Liver (tissue), 9 donors: ENCODE results near the gene AGBL4. TPM values are rescaled to one million over a fixed set of nuclear protein-coding genes. Genes with fewer than 3 reads are reported as not detected.

Source experiments
- DNase-seq: peaks from one replicate; pipeline ENCODE4 v3.0.0-alpha.2; 2017; ENCODE audit warnings: low spot score
- H3K27ac ChIP-seq, 2 donors: one replicate each; pipeline ENCODE4 v1.7.0; 2013; ENCODE audit warnings: inconsistent platforms in 2 of 2, low read length in 2 of 2, control low read depth in 1 of 2, low read depth in 1 of 2, mild to moderate bottlenecking in 1 of 2
- H3K27me3 ChIP-seq, 4 donors: one replicate each; pipeline versions ENCODE4 v1.6.1 to v1.7.0; 2013; ENCODE audit warnings: low read length in 3 of 4, inconsistent platforms in 1 of 4, mild to moderate bottlenecking in 1 of 4, moderate library complexity in 1 of 4; ENCODE audit not compliant: control insufficient read depth in 4 of 4, insufficient read depth in 4 of 4
- H3K36me3 ChIP-seq, 4 donors: one replicate each; pipeline versions ENCODE4 v1.6.1 to v1.7.0; 2013; ENCODE audit warnings: low read length in 3 of 4, mild to moderate bottlenecking in 3 of 4, low read depth in 1 of 4, moderate library complexity in 1 of 4; ENCODE audit not compliant: control insufficient read depth in 4 of 4, insufficient read depth in 3 of 4
- H3K4me1 ChIP-seq, 4 donors: one replicate each; pipeline versions ENCODE4 v1.6.1 to v1.7.0; 2013; ENCODE audit warnings: low read length in 3 of 4, mild to moderate bottlenecking in 3 of 4, moderate library complexity in 1 of 4; ENCODE audit not compliant: control insufficient read depth in 4 of 4, insufficient read depth in 4 of 4
- H3K4me3 ChIP-seq, 3 donors: one replicate each; pipeline versions ENCODE4 v1.6.1 to v1.7.0; 2013; ENCODE audit warnings: low read length in 3 of 3, control low read depth in 1 of 3, low read depth in 1 of 3, mild to moderate bottlenecking in 1 of 3
- H3K9ac ChIP-seq, 2 donors: one replicate each; pipeline ENCODE4 v1.7.0; 2013; ENCODE audit warnings: low read length in 2 of 2, mild to moderate bottlenecking in 2 of 2, moderate library complexity in 2 of 2, control low read depth in 1 of 2, low read depth in 1 of 2
- H3K9me3 ChIP-seq, 4 donors: one replicate each; pipeline versions ENCODE4 v1.6.1 to v1.7.0; 2013; ENCODE audit warnings: low read length in 3 of 4; ENCODE audit not compliant: control insufficient read depth in 4 of 4
- ATF3 ChIP-seq: IDR thresholded peaks from 2 replicates; pipeline ENCODE4 v1.6.1; 2016; ENCODE audit warnings: antibody characterized with exemption
- CTCF ChIP-seq: fragments of 150-350 bp; IDR thresholded peaks from 2 replicates; pipeline ENCODE4 v1.5.1; 2017; ENCODE audit warnings: improper control_type of control experiment, low read depth, low read length; ENCODE audit not compliant: missing input control
- EGR1 ChIP-seq, 2 donors: IDR thresholded peaks; 2 replicates each; pipeline ENCODE4 v1.6.1; 2016 to 2018; ENCODE audit warnings: antibody characterized with exemption in 2 of 2, low read depth in 2 of 2
- FOXA1 ChIP-seq: IDR thresholded peaks from 2 replicates; pipeline ENCODE4 v1.6.1; 2016; ENCODE audit warnings: antibody characterized with exemption
- HNF4G ChIP-seq: IDR thresholded peaks from 2 replicates; pipeline ENCODE4 v1.6.1; 2016; ENCODE audit warnings: antibody characterized with exemption
- MAX ChIP-seq: IDR thresholded peaks from 2 replicates; pipeline ENCODE4 v1.6.1; 2016; ENCODE audit warnings: antibody characterized with exemption
- NR2F2 ChIP-seq: IDR thresholded peaks from 2 replicates; pipeline ENCODE4 v1.6.1; 2016; ENCODE audit warnings: antibody characterized with exemption
- REST ChIP-seq: IDR thresholded peaks from 2 replicates; pipeline ENCODE4 v1.6.1; 2016; ENCODE audit warnings: antibody characterized with exemption, mild to moderate bottlenecking
- RXRA ChIP-seq, 2 donors: IDR thresholded peaks; 2 replicates each; pipeline ENCODE4 v1.6.1; 2017 to 2018; ENCODE audit warnings: antibody characterized with exemption in 2 of 2, mild to moderate bottlenecking in 1 of 2
- SP1 ChIP-seq: IDR thresholded peaks from 2 replicates; pipeline ENCODE4 v1.6.1; 2018; ENCODE audit warnings: antibody characterized with exemption, mild to moderate bottlenecking
- YY1 ChIP-seq: IDR thresholded peaks from 2 replicates; pipeline ENCODE4 v1.6.1; 2016; ENCODE audit warnings: antibody characterized with exemption, mild to moderate bottlenecking
- ZBTB33 ChIP-seq: IDR thresholded peaks from 2 replicates; pipeline ENCODE4 v1.6.1; 2016; ENCODE audit warnings: antibody characterized with exemption
- WGBS: extraction: QIAGEN DNeasy Blood & Tissue Kit; methylation state at CpG from one replicate; pipeline ENCODE4 v1.1.7; 2013; 5-methylcytosine and 5-hydroxymethylcytosine counted together
- polyA plus RNA-seq, 2 donors: library from polyadenylated mRNA; stranded (reverse) in 1 of 2; unstranded in 1 of 2; fragments of 200-250 nt in 1 of 2; fragments of >200 nt in 1 of 2; fragmentation: Nextera tagmentation in 1 of 2; extraction: Ambion mirVana in 1 of 2; gene quantifications; one replicate each; pipeline versions ENCODE4 v1.2.1 to v1.2.3, GENCODE V29; 2013 to 2015
- total RNA-seq, 2 donors: library from RNA; depleted of rRNA; stranded (reverse); fragments of >200 nt; gene quantifications; one replicate each; pipeline ENCODE4 v1.2.3, GENCODE V29; 2014
- donor health status: healthy.
- donor health status: healthy.
- donor health status: healthy.
- donor health status: healthy.
- donor health status: healthy.

Gene AGBL4
- total and polyA plus RNA-seq, 4 donors, result 0.75 to 0.76 TPM; not detected in 2

GRCh38 chr1:48668339-48668738 lies 1355.4 kb downstream of the AGBL4 start (continued):
- no peak for TF ChIP-seq CTCF
- TF ChIP-seq ATF3, result no peak
- no peak for TF ChIP-seq NR2F2

- no peak overlapping the region for H3K9ac ChIP-seq
- H3K36me3 ChIP-seq, result no peaks in the 10 kb centered on the region
- H3K27ac ChIP-seq, result no peak overlapping the region
- no peak overlapping the region for H3K4me3 ChIP-seq
- peaks cover 0 to 28% (median 22%) of the 10 kb centered on the region in 4 donors for H3K4me1 ChIP-seq
- no peaks in the 10 kb centered on the region for H3K27me3 ChIP-seq
- no peaks in the 10 kb centered on the region for H3K9me3 ChIP-seq
- TF ChIP-seq SP1, result no peak
- TF ChIP-seq REST, result no peak
- no peak for TF ChIP-seq ATF3
- TF ChIP-seq HNF4G, result no peak
- no peak for TF ChIP-seq EGR1 (IDR thresholded peaks at IDR 0.05; ENCODE audit: low read depth in 2 of 2)
- TF ChIP-seq MAX, result no peak
- TF ChIP-seq ZBTB33, result no peak
- no peak for TF ChIP-seq RXRA (IDR thresholded peaks at IDR 0.05)
- no peak for TF ChIP-seq YY1
- no peak for TF ChIP-seq FOXA1
- 92% methylated on average over 1 of the region's 1 CpG for WGBS
- DNase-seq, result no peak
Measured at GRCh38 chr1:48667782-48668181, 1356.0 kb downstream of the AGBL4 start.
